Astrocyte (in vitro differentiated cells and primary cell): Measurements from ENCODE around the gene HLA-A. TPM values are rescaled to one million over a fixed set of nuclear protein-coding genes. Genes with fewer than 3 reads are reported as not detected.
"Not testable (repeated sequence)": the region's sequence is repeated elsewhere in the genome, so short reads cannot be mapped to it uniquely, and the experiment has no call there.

ENCODE experiments used
- DNase-seq: peaks from one replicate; pipeline ENCODE4 v3.0.0-alpha.2; 2010; ENCODE audit warnings: low read depth
- FAIRE-seq: peaks from 2 replicates; lab custom pipeline; 2011; peaks lifted over from hg19 to GRCh38; lab: Jason Lieb, UNC
- H2AFZ ChIP-seq: 2 replicates; pipeline ENCODE4 v1.6.0; 2012; ENCODE audit warnings: low read depth, low read length, inconsistent platforms
- H3K27ac ChIP-seq: 2 replicates; pipeline ENCODE4 v1.5.1; 2011; ENCODE audit warnings: low read depth, low read length, inconsistent platforms
- H3K27me3 ChIP-seq: 2 replicates; pipeline ENCODE4 v1.6.0; 2011; ENCODE audit warnings: low read length, inconsistent platforms; ENCODE audit not compliant: insufficient read depth
- H3K36me3 ChIP-seq: 2 replicates; pipeline ENCODE4 v1.5.1; 2011; ENCODE audit warnings: low read length, inconsistent platforms; ENCODE audit not compliant: insufficient read depth
- H3K4me1 ChIP-seq: 2 replicates; pipeline ENCODE4 v1.5.1; 2011; ENCODE audit warnings: low read length, inconsistent platforms; ENCODE audit not compliant: insufficient read depth
- H3K4me2 ChIP-seq: 2 replicates; pipeline ENCODE4 v1.6.0; 2012; ENCODE audit warnings: low read length, inconsistent platforms
- H3K4me3 ChIP-seq: 2 replicates; pipeline ENCODE4 v1.5.1; 2011; ENCODE audit warnings: low read depth, mild to moderate bottlenecking, low read length, inconsistent platforms; ENCODE audit not compliant: insufficient read depth
- H3K79me2 ChIP-seq: 2 replicates; pipeline ENCODE4 v1.6.0; 2012; ENCODE audit warnings: mild to moderate bottlenecking, low read length, inconsistent platforms; ENCODE audit not compliant: insufficient read depth
- H3K9ac ChIP-seq: 2 replicates; pipeline ENCODE4 v1.6.0; 2012; ENCODE audit warnings: mild to moderate bottlenecking, low read length, inconsistent platforms
- H3K9me3 ChIP-seq: 2 replicates; pipeline ENCODE4 v1.5.1; 2012; ENCODE audit warnings: low read depth, mild to moderate bottlenecking, low read length, inconsistent platforms; ENCODE audit not compliant: insufficient read depth
- H4K20me1 ChIP-seq: 2 replicates; pipeline ENCODE4 v1.6.0; 2012; ENCODE audit warnings: low read length, inconsistent platforms; ENCODE audit not compliant: insufficient read depth
- H3K27ac Mint-ChIP-seq: one replicate; pipeline ENCODE4 v1.8.0; 2021; ENCODE audit warnings: mild to moderate bottlenecking, mixed read lengths; ENCODE audit not compliant: unreplicated experiment
- H3K27me3 Mint-ChIP-seq: one replicate; pipeline ENCODE4 v1.8.0; 2021; ENCODE audit warnings: low read depth, mixed read lengths; ENCODE audit not compliant: unreplicated experiment
- H3K36me3 Mint-ChIP-seq: one replicate; pipeline ENCODE4 v1.8.0; 2021; ENCODE audit warnings: low read depth, mixed read lengths; ENCODE audit not compliant: unreplicated experiment
- H3K4me1 Mint-ChIP-seq: one replicate; pipeline ENCODE4 v1.8.0; 2021; ENCODE audit warnings: low read depth, mixed read lengths; ENCODE audit not compliant: unreplicated experiment
- H3K4me3 Mint-ChIP-seq: one replicate; pipeline ENCODE4 v1.8.0; 2021; ENCODE audit warnings: mild to moderate bottlenecking, moderate library complexity, mixed read lengths; ENCODE audit not compliant: unreplicated experiment
- H3K9me3 Mint-ChIP-seq: one replicate; pipeline ENCODE4 v1.8.0; 2021; ENCODE audit warnings: mild to moderate bottlenecking, mixed read lengths; ENCODE audit not compliant: unreplicated experiment
- CTCF ChIP-seq: IDR thresholded peaks from 2 replicates; pipeline ENCODE4 v1.5.1; 2011; ENCODE audit warnings: low read depth, mild to moderate bottlenecking, inconsistent platforms, low read length, moderate library complexity; ENCODE audit not compliant: insufficient read depth
- EZH2 ChIP-seq: IDR thresholded peaks from 2 replicates; pipeline ENCODE4 v1.6.1; 2012; ENCODE audit warnings: mild to moderate bottlenecking, low read length, inconsistent platforms; ENCODE audit not compliant: insufficient read depth
- total RNA-seq: library from RNA; stranded (reverse); gene quantifications from 2 replicates; pipeline ENCODE4 v1.2.1, GENCODE V29; 2021

HLA-A gene
- total RNA-seq, 1 donor from 2014 or later = 327 TPM

GRCh38 chr6:29926413-29927274, 15.7 kb upstream of the HLA-A start:
- DNase-seq (no peak), FAIRE-seq (no peak)
- no peak for TF ChIP-seq CTCF
- TF ChIP-seq EZH2 = no peak
- Mint-ChIP-seq H3K4me1 (peaks cover 3% of the 10 kb centered on the region), H3K27me3 (peaks cover 33% of the 10 kb centered on the region), H3K36me3 (peaks cover 1% of the 10 kb centered on the region), H3K4me3 (peak overlapping the region; percentile 81), H3K9me3 (peaks cover 10% of the 10 kb centered on the region), H3K27ac (peak overlapping the region; percentile 66)
- Histone ChIP-seq H3K9me3 (no peaks in the 10 kb centered on the region), H4K20me1 (no peaks in the 10 kb centered on the region), H3K27ac (no peak overlapping the region), H2AFZ (peak overlapping the region; percentile 86), H3K79me2 (no peaks in the 10 kb centered on the region), H3K9ac (peak overlapping the region; percentile 74), H3K4me3 (peak overlapping the region; percentile 48), H3K36me3 (no peaks in the 10 kb centered on the region), H3K27me3 (peaks cover 3% of the 10 kb centered on the region), H3K4me2 (peak overlapping the region; percentile 84), H3K4me1 (no peaks in the 10 kb centered on the region)

GRCh38 chr6:29927275-29927569, 15.1 kb upstream of the HLA-A start:
- DNase-seq (no peak), FAIRE-seq (no peak)
- peak overlapping the region; percentile 76 for H3K4me3 Mint-ChIP-seq
- H3K36me3 ChIP-seq = no peaks in the 10 kb centered on the region
- H4K20me1 ChIP-seq = no peaks in the 10 kb centered on the region
- H3K27me3 ChIP-seq = peaks cover 3% of the 10 kb centered on the region
- TF ChIP-seq EZH2 = no peak
- no peak for TF ChIP-seq CTCF
- peaks cover 3% of the 10 kb centered on the region for H3K4me1 Mint-ChIP-seq
- peak overlapping the region; percentile 84 for H3K4me2 ChIP-seq
- peak overlapping the region; percentile 86 for H2AFZ ChIP-seq
- no peaks in the 10 kb centered on the region for H3K4me1 ChIP-seq
- H3K9me3 Mint-ChIP-seq = peaks cover 9% of the 10 kb centered on the region
- no peak overlapping the region for H3K9ac ChIP-seq
- H3K27ac ChIP-seq = no peak overlapping the region
- H3K27me3 Mint-ChIP-seq = peaks cover 34% of the 10 kb centered on the region
- peak overlapping the region; percentile 47 for H3K27ac Mint-ChIP-seq
- no peaks in the 10 kb centered on the region for H3K79me2 ChIP-seq
- no peaks in the 10 kb centered on the region for H3K36me3 Mint-ChIP-seq
- no peaks in the 10 kb centered on the region for H3K9me3 ChIP-seq
- H3K4me3 ChIP-seq = peak overlapping the region; percentile 37

- Histone ChIP-seq H3K4me3 (no peak overlapping the region), H3K4me2 (no peak overlapping the region), H3K9me3 (no peaks in the 10 kb centered on the region), H3K36me3 (no peaks in the 10 kb centered on the region), H3K79me2 (no peaks in the 10 kb centered on the region), H3K4me1 (no peaks in the 10 kb centered on the region), H3K27ac (no peak overlapping the region), H3K9ac (no peak overlapping the region), H2AFZ (no peak overlapping the region), H4K20me1 (no peaks in the 10 kb centered on the region), H3K27me3 (peaks cover 3% of the 10 kb centered on the region)
- Mint-ChIP-seq H3K9me3 (peaks cover 9% of the 10 kb centered on the region), H3K27me3 (peaks cover 34% of the 10 kb centered on the region), H3K27ac (no peak overlapping the region), H3K4me3 (peak overlapping the region; percentile 76), H3K4me1 (peaks cover 3% of the 10 kb centered on the region), H3K36me3 (no peaks in the 10 kb centered on the region)
- TF ChIP-seq EZH2 = no peak
- no peak for TF ChIP-seq CTCF
- no peak for FAIRE-seq
- no peak for DNase-seq
Observed at GRCh38 chr6:29927841-29928388, 14.4 kb upstream of the HLA-A start.

- not testable (repeated sequence) for H3K4me1 ChIP-seq, H3K9me3 ChIP-seq, H4K20me1 ChIP-seq, H2AFZ ChIP-seq, H3K4me3 Mint-ChIP-seq, H3K9ac ChIP-seq, FAIRE-seq, H3K4me2 ChIP-seq, H3K27me3 ChIP-seq, H3K79me2 ChIP-seq, DNase-seq, H3K36me3 ChIP-seq, H3K4me3 ChIP-seq, H3K36me3 Mint-ChIP-seq, H3K27ac Mint-ChIP-seq, H3K4me1 Mint-ChIP-seq, H3K27ac ChIP-seq
- Mint-ChIP-seq H3K9me3 (peaks cover 11% of the 10 kb centered on the region), H3K27me3 (peaks cover 33% of the 10 kb centered on the region)
Observed at GRCh38 chr6:29930047-29930446, 12.3 kb upstream of the HLA-A start.
